HG03520 (cell line): Measurements from ENCODE around the gene L3MBTL2.
"Not testable (repeated sequence)": the region's sequence is repeated elsewhere in the genome, so short reads cannot be mapped to it uniquely, and the experiment has no call there.

Experiments
- ATAC-seq: cut with Tn5 transposase; IDR thresholded peaks from one replicate; pipeline ENCODE4 v1.9.1; 2021; ENCODE audit warnings: mild to moderate bottlenecking, moderate library complexity; ENCODE audit not compliant: unreplicated experiment

L3MBTL2 gene

GRCh38 chr22:41204992-41205900 is at the start of gene L3MBTL2:
Gene L3MBTL2, plus strand, starts transcription at chr22:41205312. Its CDS starts 51 bp downstream, at chr22:41205363.
- peak; percentile 94 for ATAC-seq

GRCh38 chr22:41157083-41157482 is 48.0 kb upstream of the L3MBTL2 start:
- ATAC-seq, result no peak

GRCh38 chr22:41169157-41169556 is 36.0 kb upstream of the L3MBTL2 start:
- ATAC-seq, result no peak

GRCh38 chr22:41171996-41172395 is 33.1 kb upstream of the L3MBTL2 start:
- no peak for ATAC-seq

GRCh38 chr22:41175546-41175945 is 29.6 kb upstream of the L3MBTL2 start:
- no peak for ATAC-seq

GRCh38 chr22:41177040-41177621 is 28.0 kb upstream of the L3MBTL2 start:
- no peak for ATAC-seq

GRCh38 chr22:41177622-41178424 is 27.3 kb upstream of the L3MBTL2 start:
- no peak for ATAC-seq

- ATAC-seq, result no peak
These were observed 26.6 kb upstream of the L3MBTL2 start for GRCh38 chr22:41178425-41178975.

- not testable (repeated sequence) for ATAC-seq
These were observed 24.8 kb upstream of the L3MBTL2 start for GRCh38 chr22:41180362-41180761.

- ATAC-seq, result no peak
These were observed 24.2 kb upstream of the L3MBTL2 start for GRCh38 chr22:41180926-41181325.

- no peak for ATAC-seq
These were observed 23.5 kb upstream of the L3MBTL2 start for GRCh38 chr22:41181349-41182241.

- ATAC-seq, result no peak
These were observed 20.4 kb upstream of the L3MBTL2 start for GRCh38 chr22:41184679-41185078.

GRCh38 chr22:41191467-41191866 is 13.6 kb upstream of the L3MBTL2 start:
- ATAC-seq, result no peak

GRCh38 chr22:41193829-41194228 is 11.3 kb upstream of the L3MBTL2 start:
- ATAC-seq, result no peak

GRCh38 chr22:41197038-41197972 is 7.8 kb upstream of the L3MBTL2 start:
- ATAC-seq, result peak; percentile 49

GRCh38 chr22:41198027-41198580 is 7.0 kb upstream of the L3MBTL2 start:
- ATAC-seq, result no peak

- ATAC-seq, result no peak
These were observed 4.0 kb upstream of the L3MBTL2 start for GRCh38 chr22:41201141-41201540.

- no peak for ATAC-seq
These were observed 2.0 kb upstream of the L3MBTL2 start for GRCh38 chr22:41203118-41203517.

GRCh38 chr22:41204066-41204465 is 1.0 kb upstream of the L3MBTL2 start:
- no peak for ATAC-seq
